Anterior cingulate cortex (tissue), 58 donors: ENCODE measurements around the gene PIM1.

Experiments used
- DNase-seq, 58 donors: peaks; one replicate each; lab custom pipeline; 2025; lab: John Stamatoyannopoulos, UW

The PIM1 gene

GRCh38 chr6:37137201-37138090, 32.5 kb upstream of the PIM1 start:
- no peak for DNase-seq

DNA sequence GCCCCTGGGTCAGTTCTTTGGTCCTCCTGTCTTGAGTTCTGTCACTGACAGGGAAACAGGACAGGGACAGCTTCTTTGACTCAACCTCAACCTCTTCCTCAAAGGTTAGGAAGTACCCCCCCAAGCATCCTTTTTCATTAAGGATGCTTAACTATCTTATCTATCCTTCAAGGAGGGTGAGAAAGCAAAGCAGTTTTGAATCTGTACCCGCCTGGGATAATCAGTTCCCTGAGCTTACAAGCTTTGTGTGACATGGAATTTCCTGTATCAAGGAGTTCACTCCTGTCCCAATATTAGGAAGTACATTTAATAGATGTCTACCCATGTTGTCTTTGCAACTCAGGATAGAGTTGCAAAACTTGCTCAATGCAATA, 31.1 kb upstream of the PIM1 start:
- DNase-seq = no peak

DNA sequence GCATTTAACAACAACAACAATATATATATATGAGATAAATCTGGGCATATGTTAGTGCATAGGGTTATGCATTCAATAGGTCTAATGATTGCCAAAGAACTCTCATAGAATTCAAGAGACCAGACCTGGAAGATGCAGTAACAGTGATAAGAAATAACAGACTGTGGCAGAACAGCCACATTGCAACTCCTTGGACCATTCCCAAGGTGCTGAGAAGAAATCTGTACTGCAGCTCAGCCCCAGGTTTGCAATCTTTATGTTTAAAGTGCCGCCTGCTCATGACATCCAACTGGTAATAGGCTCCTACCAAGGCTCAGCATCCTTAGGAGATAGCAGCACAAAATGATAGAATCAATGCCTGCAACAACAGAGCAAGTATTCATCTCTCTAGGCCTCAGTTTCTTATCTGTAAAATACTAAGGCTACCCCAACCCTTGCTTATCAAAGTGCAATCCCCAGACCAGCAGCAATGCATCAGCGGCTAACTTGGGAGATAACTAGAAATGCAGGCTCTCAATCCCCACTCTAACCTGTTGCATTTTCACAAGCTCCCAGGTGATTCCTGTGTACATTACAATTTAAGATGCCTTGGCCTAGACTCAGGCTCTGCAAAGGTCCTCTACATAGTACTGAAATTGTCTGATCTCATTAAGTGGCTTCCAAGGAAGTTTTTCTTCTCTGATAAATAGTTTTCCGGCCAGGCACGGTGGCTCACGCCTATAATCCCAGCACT, 30.6 kb upstream of the PIM1 start:
- no peak for DNase-seq

DNA sequence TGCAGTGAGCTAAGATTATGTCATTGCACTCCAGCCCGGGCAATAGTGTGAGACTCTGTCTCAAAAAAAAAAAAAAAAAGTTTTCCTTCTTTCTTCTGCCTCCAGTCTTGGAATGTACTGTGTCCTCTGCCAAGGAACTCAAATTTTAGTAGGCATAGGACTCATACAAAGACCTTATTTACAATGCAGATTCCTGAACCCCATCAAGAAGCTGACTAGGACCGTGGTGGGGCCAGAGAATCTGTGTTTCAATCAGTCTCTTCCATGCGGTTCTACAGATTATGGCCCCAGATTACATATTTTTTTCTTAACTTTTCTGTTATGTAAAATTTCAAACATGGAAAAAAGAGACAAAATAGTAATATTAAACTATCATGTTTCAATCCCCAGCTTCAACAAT, 29.8 kb upstream of the PIM1 start:
- DNase-seq = no peak

- peak in 13 of 58 donors; percentile 1 to 34 (median 11) for DNase-seq
Observed at GRCh38 chr6:37141281-37142049, 28.5 kb upstream of the PIM1 start.

- DNase-seq = no peak
Observed at GRCh38 chr6:37142050-37142614, 27.8 kb upstream of the PIM1 start.

DNA sequence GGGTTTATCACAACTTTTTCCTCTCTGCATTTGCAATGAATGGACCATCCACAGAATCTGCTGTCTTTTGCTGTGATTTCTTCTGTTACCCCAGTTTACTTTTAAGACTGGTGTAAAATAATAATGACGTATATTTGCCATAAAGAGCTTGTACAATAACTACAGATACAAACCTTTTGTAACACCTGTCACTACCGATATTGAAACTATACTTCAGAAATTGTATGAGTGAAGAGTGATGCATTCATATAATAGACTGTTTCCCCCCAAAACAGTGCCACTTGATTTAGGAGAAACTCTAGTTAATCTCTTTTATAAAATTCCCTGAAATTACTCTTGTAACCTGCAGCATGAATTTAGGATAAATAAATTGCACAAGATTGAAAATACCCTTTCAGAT, 26.4 kb upstream of the PIM1 start:
- no peak for DNase-seq

GRCh38 chr6:37145443-37145842, 24.5 kb upstream of the PIM1 start:
- DNase-seq = no peak

DNA sequence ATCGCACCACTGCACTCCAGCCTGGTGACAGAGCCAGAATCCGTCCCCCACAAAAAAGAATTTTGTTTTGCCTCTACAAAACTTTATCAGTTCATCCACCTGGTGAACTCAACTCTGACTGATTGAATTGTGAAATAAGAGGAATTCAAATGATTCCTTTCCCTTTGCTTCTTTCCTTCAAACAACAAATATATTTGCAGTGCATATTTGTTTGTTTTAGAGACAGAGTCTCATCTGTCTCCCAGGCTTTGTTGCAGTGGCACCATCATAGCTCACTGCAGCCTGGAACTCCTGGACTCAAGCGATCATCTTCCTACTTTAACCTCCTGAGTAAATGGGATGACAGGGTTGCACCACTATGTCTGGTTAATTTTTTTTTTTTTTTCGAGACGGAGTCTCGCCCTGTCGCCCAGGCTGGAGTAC, 23.2 kb upstream of the PIM1 start:
- DNase-seq = no peak

DNA sequence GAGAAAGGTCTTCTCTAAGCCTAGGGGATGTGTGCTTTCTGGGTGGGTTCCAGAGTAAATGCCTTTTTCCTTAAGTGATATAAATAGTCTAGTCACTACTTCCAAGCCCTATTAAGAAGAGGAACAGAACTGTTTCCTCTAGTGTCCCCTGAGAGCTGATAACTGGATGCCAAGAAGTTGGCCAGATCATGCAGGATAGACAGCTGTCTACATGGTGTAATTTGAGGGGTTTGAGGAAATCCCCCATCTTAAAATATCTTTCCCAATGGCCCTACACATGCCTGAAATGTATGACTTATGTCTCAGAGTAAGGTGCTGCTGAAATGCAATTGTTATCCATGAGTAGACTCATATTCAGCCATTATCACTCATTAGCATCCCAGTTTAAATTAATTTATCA, 20.2 kb upstream of the PIM1 start:
- no peak for DNase-seq

GRCh38 chr6:37150314-37150713, 19.6 kb upstream of the PIM1 start:
- no peak for DNase-seq

GRCh38 chr6:37155394-37156312, 14.3 kb upstream of the PIM1 start:
- no peak for DNase-seq

- DNase-seq = no peak
Observed at GRCh38 chr6:37158508-37158907, 11.4 kb upstream of the PIM1 start.

- DNase-seq = peak in 1 of 58 donors; percentile 11
Observed at GRCh38 chr6:37160922-37161778, 8.8 kb upstream of the PIM1 start.

DNA sequence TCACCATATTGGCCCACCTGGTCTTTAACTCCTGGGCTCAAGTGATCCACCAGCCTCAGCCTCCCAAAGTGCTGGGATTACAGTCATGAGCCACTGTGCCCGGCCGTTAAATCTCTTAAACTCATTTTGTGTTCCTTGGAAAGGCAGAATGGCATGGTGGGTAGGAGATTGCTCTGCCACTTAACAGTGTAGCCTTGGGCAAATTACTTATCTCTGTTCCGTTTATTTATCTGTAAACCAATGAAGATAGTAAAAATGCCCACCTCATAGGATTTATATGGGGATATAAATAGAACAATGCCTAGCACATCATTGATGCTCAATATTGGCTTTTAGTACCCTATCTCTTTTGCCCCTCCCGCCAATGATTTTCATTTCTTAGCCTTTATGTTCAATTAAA, 7.2 kb upstream of the PIM1 start:
- DNase-seq = no peak

GRCh38 chr6:37168163-37168758, 1.7 kb upstream of the PIM1 start:
- no peak for DNase-seq

DNA sequence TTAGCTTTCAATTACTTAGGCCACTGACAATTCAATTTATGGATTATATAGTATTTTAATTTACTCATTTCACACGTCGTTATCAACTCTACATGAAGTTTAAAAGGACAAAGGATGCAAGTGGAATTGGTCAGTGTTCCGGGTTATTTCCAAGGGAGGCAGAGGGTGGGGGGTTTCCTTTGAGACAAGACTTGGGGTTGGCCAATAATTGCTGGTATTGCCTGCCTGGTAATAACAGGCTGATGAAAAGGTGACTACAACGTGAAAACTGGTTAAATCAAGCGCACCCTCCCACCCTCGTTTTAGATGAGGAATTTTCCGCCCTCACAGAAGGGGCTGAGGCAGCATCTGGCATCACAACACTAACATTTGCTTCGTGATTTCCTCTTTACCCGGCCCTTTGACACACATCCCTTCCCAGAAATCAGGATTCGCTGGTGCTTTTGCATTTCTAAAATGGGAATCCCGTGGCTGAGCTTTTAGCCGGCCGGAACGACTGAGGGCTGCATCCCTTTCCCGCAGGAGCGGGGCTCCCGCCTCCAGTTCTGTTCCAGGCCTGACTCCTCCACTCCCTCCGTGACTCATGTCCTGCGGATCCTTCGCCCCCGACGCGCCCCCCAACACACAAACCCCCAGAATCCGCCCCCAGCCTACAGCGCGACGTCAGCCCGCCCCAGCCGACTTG, 999 bp upstream of the PIM1 start:
- peak in 28 of 58 donors; percentile 13 to 78 (median 52) for DNase-seq
